ENCODE measurements around the gene KIF15. TPM values are rescaled to one million over a fixed set of nuclear protein-coding genes. Genes with fewer than 3 reads are reported as not detected.

Gene KIF15
- total RNA-seq, 1 experiment from 2014 or later, result 20.9 TPM

DNA sequence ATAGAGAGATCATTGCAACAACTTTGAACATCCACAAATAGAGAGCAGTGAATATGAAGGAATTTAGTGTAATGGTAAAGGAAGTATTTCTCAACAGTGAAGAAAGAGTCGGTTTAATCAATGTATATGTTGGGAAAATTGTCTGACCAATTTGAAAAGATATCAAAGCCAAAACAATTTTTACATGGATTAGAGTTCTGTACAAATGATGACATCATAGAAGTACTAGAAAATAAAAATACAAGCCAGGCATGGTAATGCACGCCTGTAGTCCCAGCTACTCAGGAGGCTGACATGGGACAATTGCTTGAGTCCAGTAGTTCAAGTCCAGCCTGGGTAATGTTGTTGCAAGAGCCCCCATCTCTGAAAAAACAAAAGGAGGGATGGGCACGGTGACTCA lies 74.1 kb downstream of the KIF15 start:
- H3K9me2 ChIP-seq (ENCODE audit: insufficient read depth), result no peaks in the 10 kb centered on the region
- TF ChIP-seq ZNF274 (IDR thresholded peaks at IDR 0.05; ENCODE audit: low read depth, low read length) (no peak), FOSL1 (IDR thresholded peaks at IDR 0.05; ENCODE audit: low read depth) (no peak), SRF (IDR thresholded peaks at IDR 0.05; ENCODE audit: low read depth) (no peak), CEBPB (IDR thresholded peaks at IDR 0.05; ENCODE audit: low read depth) (no peak), ELF1 (IDR thresholded peaks at IDR 0.05; ENCODE audit: borderline replicate concordance, low read depth) (no peak)
- TF ChIP-seq, protein P1, sequence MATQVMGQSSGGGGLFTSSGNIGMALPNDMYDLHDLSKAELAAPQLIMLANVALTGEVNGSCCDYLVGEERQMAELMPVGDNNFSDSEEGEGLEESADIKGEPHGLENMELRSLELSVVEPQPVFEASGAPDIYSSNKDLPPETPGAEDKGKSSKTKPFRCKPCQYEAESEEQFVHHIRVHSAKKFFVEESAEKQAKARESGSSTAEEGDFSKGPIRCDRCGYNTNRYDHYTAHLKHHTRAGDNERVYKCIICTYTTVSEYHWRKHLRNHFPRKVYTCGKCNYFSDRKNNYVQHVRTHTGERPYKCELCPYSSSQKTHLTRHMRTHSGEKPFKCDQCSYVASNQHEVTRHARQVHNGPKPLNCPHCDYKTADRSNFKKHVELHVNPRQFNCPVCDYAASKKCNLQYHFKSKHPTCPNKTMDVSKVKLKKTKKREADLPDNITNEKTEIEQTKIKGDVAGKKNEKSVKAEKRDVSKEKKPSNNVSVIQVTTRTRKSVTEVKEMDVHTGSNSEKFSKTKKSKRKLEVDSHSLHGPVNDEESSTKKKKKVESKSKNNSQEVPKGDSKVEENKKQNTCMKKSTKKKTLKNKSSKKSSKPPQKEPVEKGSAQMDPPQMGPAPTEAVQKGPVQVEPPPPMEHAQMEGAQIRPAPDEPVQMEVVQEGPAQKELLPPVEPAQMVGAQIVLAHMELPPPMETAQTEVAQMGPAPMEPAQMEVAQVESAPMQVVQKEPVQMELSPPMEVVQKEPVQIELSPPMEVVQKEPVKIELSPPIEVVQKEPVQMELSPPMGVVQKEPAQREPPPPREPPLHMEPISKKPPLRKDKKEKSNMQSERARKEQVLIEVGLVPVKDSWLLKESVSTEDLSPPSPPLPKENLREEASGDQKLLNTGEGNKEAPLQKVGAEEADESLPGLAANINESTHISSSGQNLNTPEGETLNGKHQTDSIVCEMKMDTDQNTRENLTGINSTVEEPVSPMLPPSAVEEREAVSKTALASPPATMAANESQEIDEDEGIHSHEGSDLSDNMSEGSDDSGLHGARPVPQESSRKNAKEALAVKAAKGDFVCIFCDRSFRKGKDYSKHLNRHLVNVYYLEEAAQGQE (IDR thresholded peaks at IDR 0.05; ENCODE audit: low read depth), result no peak
- TF ChIP-seq, protein P2, sequence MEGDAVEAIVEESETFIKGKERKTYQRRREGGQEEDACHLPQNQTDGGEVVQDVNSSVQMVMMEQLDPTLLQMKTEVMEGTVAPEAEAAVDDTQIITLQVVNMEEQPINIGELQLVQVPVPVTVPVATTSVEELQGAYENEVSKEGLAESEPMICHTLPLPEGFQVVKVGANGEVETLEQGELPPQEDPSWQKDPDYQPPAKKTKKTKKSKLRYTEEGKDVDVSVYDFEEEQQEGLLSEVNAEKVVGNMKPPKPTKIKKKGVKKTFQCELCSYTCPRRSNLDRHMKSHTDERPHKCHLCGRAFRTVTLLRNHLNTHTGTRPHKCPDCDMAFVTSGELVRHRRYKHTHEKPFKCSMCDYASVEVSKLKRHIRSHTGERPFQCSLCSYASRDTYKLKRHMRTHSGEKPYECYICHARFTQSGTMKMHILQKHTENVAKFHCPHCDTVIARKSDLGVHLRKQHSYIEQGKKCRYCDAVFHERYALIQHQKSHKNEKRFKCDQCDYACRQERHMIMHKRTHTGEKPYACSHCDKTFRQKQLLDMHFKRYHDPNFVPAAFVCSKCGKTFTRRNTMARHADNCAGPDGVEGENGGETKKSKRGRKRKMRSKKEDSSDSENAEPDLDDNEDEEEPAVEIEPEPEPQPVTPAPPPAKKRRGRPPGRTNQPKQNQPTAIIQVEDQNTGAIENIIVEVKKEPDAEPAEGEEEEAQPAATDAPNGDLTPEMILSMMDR (IDR thresholded peaks at IDR 0.05 in 2 of 3, conservative IDR thresholded peaks at IDR 0.05 in 1 of 3; ENCODE audit: borderline replicate concordance in 1 of 3, insufficient read depth in 1 of 3, low read depth in 2 of 3, low read length in 2 of 3), result no peak
- TF ChIP-seq, protein P3, sequence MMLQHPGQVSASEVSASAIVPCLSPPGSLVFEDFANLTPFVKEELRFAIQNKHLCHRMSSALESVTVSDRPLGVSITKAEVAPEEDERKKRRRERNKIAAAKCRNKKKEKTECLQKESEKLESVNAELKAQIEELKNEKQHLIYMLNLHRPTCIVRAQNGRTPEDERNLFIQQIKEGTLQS (IDR thresholded peaks at IDR 0.05), result no peak
- H2AFZ ChIP-seq (ENCODE audit: low read depth, low read length, poor library complexity, severe bottlenecking), result no peak overlapping the region
- DNase-seq (ENCODE audit: low read depth, low spot score) (no peak), ATAC-seq (no peak)
- H3K4me3 ChIP-seq (replicated peaks in 1 of 2; ENCODE audit: low read depth in 1 of 2, low read length in 2 of 2), result no peak overlapping the region
- no peaks in the 10 kb centered on the region for H4K20me1 ChIP-seq (ENCODE audit: insufficient read depth)
- H3K36me3 ChIP-seq (ENCODE audit: control insufficient read depth in 1 of 2, insufficient read depth in 2 of 2, low read length in 2 of 2), result peaks cover 10 to 50% of the 10 kb centered on the region in 2 experiments
- H3K79me2 ChIP-seq (ENCODE audit: insufficient read depth, low read length), result no peaks in the 10 kb centered on the region
- no peak overlapping the region for H3K27ac ChIP-seq (ENCODE audit: low read depth, low read length)
- no peaks in the 10 kb centered on the region for H3K4me1 ChIP-seq (ENCODE audit: control insufficient read depth in 1 of 2, insufficient read depth in 2 of 2, low read length in 2 of 2)
- ChIA-PET POLR2A (no interaction called here), RAD21 (ENCODE audit: low non-redundant PET in 1 of 2, low total read pairs in 2 of 2, uncharacterized antibody in 2 of 2, unreplicated experiment in 2 of 2) (no interaction called here), CTCF (no interaction called here)
- no peak overlapping the region for H3K9ac ChIP-seq (ENCODE audit: low read length)
- BruUV-seq (replicated peaks), result no TSS peak
- intact Hi-C loops (cut with micrococcal nuclease), result no loop called here
- H3K9me3 ChIP-seq (ENCODE audit: control insufficient read depth in 1 of 2, insufficient read depth in 1 of 2, low read depth in 1 of 2, low read length in 2 of 2), result peaks cover 0 to 8% of the 10 kb centered on the region in 2 experiments; a peak in 1 of 4 replicates
- no peaks in the 10 kb centered on the region for H3K27me3 ChIP-seq (ENCODE audit: insufficient read depth, low read length)
- no peak overlapping the region for H3K4me2 ChIP-seq (ENCODE audit: low read length)
